Activated B cell treated with CpG ODN at 0.5 μM for 24 hours (primary cell): Measurements from ENCODE around the gene HRNR. TPM values are rescaled to one million over a fixed set of nuclear protein-coding genes. Genes with fewer than 3 reads are reported as not detected.
A peak's percentile ranks its signal among the peaks of the same experiment; 100 is the strongest.

Source experiments
- ATAC-seq: fragments of 200-7000 bp; cut with Tn5 transposase; one replicate; pipeline ENCODE4 v1.10.0; 2021; ENCODE audit warnings: low read depth, mild to moderate bottlenecking, moderate library complexity
- CTCF ChIA-PET: fragments of 350-600 bp; sonication (Branson Sonifier 250); formaldehyde crosslinking; loops from one replicate; lab custom pipeline; 2021; ENCODE audit warnings: antibody characterized with exemption; lab: Charles Lee
- POLR2A ChIA-PET: fragments of 350-600 bp; sonication (Branson Sonifier 250); formaldehyde crosslinking; loops from one replicate; lab custom pipeline; 2021; ENCODE audit warnings: antibody characterized with exemption; lab: Charles Lee
- DNase-seq: peaks from one replicate; pipeline ENCODE4 v3.0.0; 2022
- H3K27ac Mint-ChIP-seq: one replicate; pipeline ENCODE4 v1.8.0; 2020; ENCODE audit warnings: mixed read lengths
- H3K27me3 Mint-ChIP-seq: one replicate; pipeline ENCODE4 v1.8.0; 2021; ENCODE audit warnings: mixed read lengths
- H3K36me3 Mint-ChIP-seq: one replicate; pipeline ENCODE4 v1.8.0; 2021; ENCODE audit warnings: low read depth, mixed read lengths
- H3K4me1 Mint-ChIP-seq: one replicate; pipeline ENCODE4 v1.8.0; 2021; ENCODE audit warnings: mixed read lengths
- H3K4me3 Mint-ChIP-seq: one replicate; pipeline ENCODE4 v1.8.0; 2020; ENCODE audit warnings: mild to moderate bottlenecking, mixed read lengths
- H3K9me3 Mint-ChIP-seq: one replicate; pipeline ENCODE4 v1.8.0; 2020; ENCODE audit warnings: mixed read lengths
- CTCF ChIP-seq: fragments of 200-600 bp; IDR thresholded peaks from one replicate; pipeline ENCODE4 v1.8.0; 2022; ENCODE audit warnings: antibody characterized with exemption, mild to moderate bottlenecking
- intact Hi-C: fragments of 100-400 bp; cut with micrococcal nuclease; formaldehyde crosslinking; loops from one replicate; pipeline ENCODE4 v1.15.1; 2024
- total RNA-seq: library from RNA; stranded (reverse); gene quantifications from 2 replicates; pipeline ENCODE4 v1.2.3, GENCODE V29; 2022

HRNR gene
- total RNA-seq, 1 donor from 2014 or later = not detected

- ATAC-seq = no peak
- Mint-ChIP-seq H3K4me1 (no peaks in the 10 kb centered on the region), H3K27me3 (peaks cover 10% of the 10 kb centered on the region), H3K27ac (no peak overlapping the region), H3K9me3 (no peaks in the 10 kb centered on the region), H3K4me3 (no peak overlapping the region), H3K36me3 (no peaks in the 10 kb centered on the region)
- no peak for TF ChIP-seq CTCF
- intact Hi-C loops = no loop called here
- CTCF ChIA-PET = no interaction called here
- DNase-seq = no peak
- POLR2A ChIA-PET = no interaction called here
Measured at GRCh38 chr1:152197361-152197941, 26.5 kb downstream of the HRNR start.

- DNase-seq (no peak), ATAC-seq (no peak)
- POLR2A ChIA-PET = no interaction called here
- H3K36me3 Mint-ChIP-seq = no peaks in the 10 kb centered on the region
- H3K27me3 Mint-ChIP-seq = peaks cover 4% of the 10 kb centered on the region
- CTCF ChIA-PET = interaction anchor here (2.1 kb wide), 1 partner anchor 267 kb away, joined by 14 read pairs; no protein-coding TSS in a partner anchor
- intact Hi-C loops = no loop called here
- H3K4me1 Mint-ChIP-seq = peaks cover 5% of the 10 kb centered on the region
- H3K27ac Mint-ChIP-seq = no peak overlapping the region
- no peak overlapping the region for H3K4me3 Mint-ChIP-seq
- TF ChIP-seq CTCF = no peak
- H3K9me3 Mint-ChIP-seq = no peaks in the 10 kb centered on the region
Measured at GRCh38 chr1:152191711-152192110, 32.3 kb downstream of the HRNR start.

- no peak overlapping the region for H3K27ac Mint-ChIP-seq
- TF ChIP-seq CTCF = no peak
- peaks cover 4% of the 10 kb centered on the region for H3K27me3 Mint-ChIP-seq
- no peak overlapping the region for H3K4me3 Mint-ChIP-seq
- H3K9me3 Mint-ChIP-seq = no peaks in the 10 kb centered on the region
- DNase-seq (no peak), ATAC-seq (no peak)
- intact Hi-C loops = no loop called here
- POLR2A ChIA-PET = no interaction called here
- CTCF ChIA-PET = interaction anchor here (1.0 to 2.1 kb wide), 4 partner anchors 138 to 268 kb away, joined by 3 to 14 read pairs (median 4); no protein-coding TSS in a partner anchor
- H3K36me3 Mint-ChIP-seq = no peaks in the 10 kb centered on the region
- H3K4me1 Mint-ChIP-seq = peaks cover 5% of the 10 kb centered on the region
Measured at GRCh38 chr1:152191260-152191659, 32.7 kb downstream of the HRNR start.

GRCh38 chr1:152190589-152190988 is 33.4 kb downstream of the HRNR start:
- no peak overlapping the region for H3K27ac Mint-ChIP-seq
- no peaks in the 10 kb centered on the region for H3K36me3 Mint-ChIP-seq
- ChIA-PET POLR2A (no interaction called here), CTCF (interaction anchor here (1.0 to 2.1 kb wide), 4 partner anchors 137 to 269 kb away, joined by 3 to 14 read pairs (median 4); no protein-coding TSS in a partner anchor)
- ATAC-seq = no peak
- TF ChIP-seq CTCF = no peak
- no peak overlapping the region for H3K4me3 Mint-ChIP-seq
- DNase-seq = no peak
- peaks cover 4% of the 10 kb centered on the region for H3K27me3 Mint-ChIP-seq
- intact Hi-C loops = loop anchor here (1.0 kb wide), 1 partner anchor 251 kb away; no protein-coding TSS in a partner anchor
- H3K4me1 Mint-ChIP-seq = peaks cover 5% of the 10 kb centered on the region
- H3K9me3 Mint-ChIP-seq = no peaks in the 10 kb centered on the region

GRCh38 chr1:152189657-152190442 is 34.1 kb downstream of the HRNR start:
- Mint-ChIP-seq H3K4me3 (peak overlapping the region; percentile 82), H3K9me3 (no peaks in the 10 kb centered on the region), H3K4me1 (peaks cover 5% of the 10 kb centered on the region), H3K36me3 (no peaks in the 10 kb centered on the region), H3K27ac (peak overlapping the region; percentile 43), H3K27me3 (peaks cover 10% of the 10 kb centered on the region)
- ATAC-seq (peak; percentile 73), DNase-seq (peak; percentile 34)
- intact Hi-C loops = loop anchor here (1.0 to 2.0 kb wide), 3 partner anchors 157 to 268 kb away; no protein-coding TSS in a partner anchor
- TF ChIP-seq CTCF = peak; percentile 51
- ChIA-PET CTCF (interaction anchor here (0.9 to 7.2 kb wide), 8 partner anchors 10 to 269 kb away, joined by 3 to 102 read pairs (median 4); no protein-coding TSS in a partner anchor), POLR2A (interaction anchor here (1.0 kb wide), 1 partner anchor 269 kb away, joined by 3 read pairs; no protein-coding TSS in a partner anchor)
